Muscle of back (tissue), 11 donors: ENCODE measurements around the gene RXFP2. TPM values are rescaled to one million over a fixed set of nuclear protein-coding genes. Genes with fewer than 3 reads are reported as not detected.

Source experiments
- DNase-seq, 3 donors: peaks; one replicate each; pipeline versions ENCODE4 v3.0.0 to v3.0.0-alpha.2; 2013
- polyA plus RNA-seq, 10 donors: library from polyadenylated mRNA; unstranded; fragments of 120-200 nt; gene quantifications; one replicate each; pipeline ENCODE4 v1.2.1, GENCODE V29; 2013; ENCODE audit not compliant: insufficient read length in 10 of 10

Gene RXFP2
- polyA plus RNA-seq, 10 donors, result 0.16 to 0.27 (median 0.22) TPM; not detected in 6

GRCh38 chr13:31824705-31825517 lies 85.6 kb downstream of the RXFP2 start:
- DNase-seq, result no peak

GRCh38 chr13:31826521-31826920 lies 87.2 kb downstream of the RXFP2 start:
- DNase-seq, result no peak

GRCh38 chr13:31827707-31828106 lies 88.4 kb downstream of the RXFP2 start:
- DNase-seq, result no peak

- DNase-seq, result no peak
These were observed 96.6 kb downstream of the RXFP2 start for GRCh38 chr13:31835932-31836331.

- no peak for DNase-seq
These were observed 103.7 kb downstream of the RXFP2 start for GRCh38 chr13:31843044-31843443.

GRCh38 chr13:31846182-31846938 lies 107.0 kb downstream of the RXFP2 start:
- peak; percentile 86 to 95 (median 88) for DNase-seq

GRCh38 chr13:31846961-31847752 lies 107.8 kb downstream of the RXFP2 start:
- DNase-seq, result no peak

- DNase-seq, result no peak
These were observed 109.3 kb downstream of the RXFP2 start for GRCh38 chr13:31848621-31849020.

GRCh38 chr13:31849206-31849605 lies 109.9 kb downstream of the RXFP2 start:
- no peak for DNase-seq

GRCh38 chr13:31850041-31850555 lies 110.8 kb downstream of the RXFP2 start:
- DNase-seq, result peak in 1 of 3 donors; percentile 11

- DNase-seq, result no peak
These were observed 111.9 kb downstream of the RXFP2 start for GRCh38 chr13:31851216-31851615.
